GM19240 (cell line): ENCODE measurements around the gene PRKG1.
"Not testable (repeated sequence)": the region's sequence is repeated elsewhere in the genome, so short reads cannot be mapped to it uniquely, and the experiment has no call there.

ENCODE experiments used
- DNase-seq: peaks from one replicate; pipeline ENCODE4 v3.0.0; 2011; ENCODE audit warnings: low spot score; ENCODE audit not compliant: insufficient read length

The PRKG1 gene

GRCh38 chr10:51643734-51644133, 569.4 kb downstream of the PRKG1 start:
- DNase-seq, result no peak

GRCh38 chr10:51649064-51649463, 574.8 kb downstream of the PRKG1 start:
- DNase-seq, result no peak

- DNase-seq, result no peak
Observed at GRCh38 chr10:51651063-51651462, 576.8 kb downstream of the PRKG1 start.

- no peak for DNase-seq
Observed at GRCh38 chr10:51653025-51653424, 578.7 kb downstream of the PRKG1 start.

GRCh38 chr10:51654918-51655317, 580.6 kb downstream of the PRKG1 start:
- DNase-seq, result no peak

GRCh38 chr10:51656503-51656902, 582.2 kb downstream of the PRKG1 start:
- no peak for DNase-seq

- no peak for DNase-seq
Observed at GRCh38 chr10:51658000-51658399, 583.7 kb downstream of the PRKG1 start.

GRCh38 chr10:51659344-51659743, 585.1 kb downstream of the PRKG1 start:
- no peak for DNase-seq

- no peak for DNase-seq
Observed at GRCh38 chr10:51663086-51663485, 588.8 kb downstream of the PRKG1 start.

GRCh38 chr10:51666456-51666855, 592.2 kb downstream of the PRKG1 start:
- DNase-seq, result no peak

GRCh38 chr10:51667678-51668335, 593.5 kb downstream of the PRKG1 start:
- no peak for DNase-seq

GRCh38 chr10:51668336-51668689, 594.0 kb downstream of the PRKG1 start:
- DNase-seq, result no peak

GRCh38 chr10:51669041-51669440, 594.8 kb downstream of the PRKG1 start:
- no peak for DNase-seq

GRCh38 chr10:51672039-51672535, 597.8 kb downstream of the PRKG1 start:
- DNase-seq, result no peak

- DNase-seq, result no peak
Observed at GRCh38 chr10:51675088-51675487, 600.8 kb downstream of the PRKG1 start.

GRCh38 chr10:51679841-51680240, 605.6 kb downstream of the PRKG1 start:
- DNase-seq, result no peak

- no peak for DNase-seq
Observed at GRCh38 chr10:51683031-51683691, 608.9 kb downstream of the PRKG1 start.

GRCh38 chr10:51685768-51686167, 611.5 kb downstream of the PRKG1 start:
- no peak for DNase-seq

GRCh38 chr10:51687296-51687695, 613.0 kb downstream of the PRKG1 start:
- DNase-seq, result no peak

GRCh38 chr10:51688826-51689225, 614.5 kb downstream of the PRKG1 start:
- DNase-seq, result not testable (repeated sequence)

GRCh38 chr10:51689536-51689935, 615.2 kb downstream of the PRKG1 start:
- no peak for DNase-seq

GRCh38 chr10:51691135-51691534, 616.8 kb downstream of the PRKG1 start:
- DNase-seq, result no peak
